Activated CD8-positive, alpha-beta T cell treated with anti-CD3 and anti-CD28 coated beads, Interleukin-2, amount 10 ng/mL, durations not matched to agents 7 days and 5 days (primary cell): Measurements from ENCODE around the gene SYVN1. TPM values are rescaled to one million over a fixed set of nuclear protein-coding genes. Genes with fewer than 3 reads are reported as not detected.

Experiments
- ATAC-seq: fragments of 150-1000 bp; cut with Tn5 transposase; one replicate; pipeline ENCODE4 v1.10.0; 2021; ENCODE audit warnings: moderate library complexity
- CTCF ChIA-PET: fragments of 350-600 bp; sonication (Branson Sonifier 250); formaldehyde crosslinking; loops from one replicate; lab custom pipeline; 2021; ENCODE audit warnings: antibody characterized with exemption; lab: Charles Lee
- POLR2A ChIA-PET: fragments of 350-600 bp; sonication (Branson Sonifier 250); formaldehyde crosslinking; loops from one replicate; lab custom pipeline; 2021; ENCODE audit warnings: antibody characterized with exemption; lab: Charles Lee
- DNase-seq: peaks from one replicate; pipeline ENCODE4 v3.0.0-alpha.2; 2020
- H3K27ac Mint-ChIP-seq: one replicate; pipeline ENCODE4 v1.8.0; 2021; ENCODE audit warnings: mild to moderate bottlenecking, mixed read lengths
- H3K27me3 Mint-ChIP-seq: one replicate; pipeline ENCODE4 v1.8.0; 2021; ENCODE audit warnings: low read depth, mixed read lengths
- H3K36me3 Mint-ChIP-seq: one replicate; pipeline ENCODE4 v1.8.0; 2021; ENCODE audit warnings: low read depth, mixed read lengths
- H3K4me1 Mint-ChIP-seq: one replicate; pipeline ENCODE4 v1.8.0; 2021; ENCODE audit warnings: low read depth, mixed read lengths
- H3K4me3 Mint-ChIP-seq: one replicate; pipeline ENCODE4 v1.8.0; 2021; ENCODE audit warnings: mild to moderate bottlenecking, mixed read lengths
- H3K9me3 Mint-ChIP-seq: one replicate; pipeline ENCODE4 v1.8.0; 2022; ENCODE audit warnings: mixed read lengths; ENCODE audit not compliant: insufficient read depth
- total RNA-seq, 2 experiments: library from RNA; stranded (reverse); gene quantifications; one replicate each; pipeline ENCODE4 v1.2.3, GENCODE V29; 2021

Gene SYVN1
- total RNA-seq, 2 experiments from 2014 or later = 28.7 to 33.0 TPM

- no peaks in the 10 kb centered on the region for H3K27me3 Mint-ChIP-seq
- CTCF ChIA-PET = interaction anchor here (0.7 to 5.2 kb wide), 25 partner anchors 7 to 669 kb away, joined by 3 to 117 read pairs (median 5); partner anchors contain the start of genes ARL2, ATG2A, CAPN1 and CDC42BPG
- POLR2A ChIA-PET = interaction anchor here (0.8 to 4.7 kb wide), 10 partner anchors 10 to 794 kb away, joined by 3 to 30 read pairs (median 5); partner anchors contain the start of genes ARL2, CAPN1, CDCA5 and FAU
- peak overlapping the region; percentile 85 for H3K27ac Mint-ChIP-seq
- peak overlapping the region; percentile 89 for H3K4me3 Mint-ChIP-seq
- no peak for ATAC-seq
- no peak for DNase-seq
- peaks cover 46% of the 10 kb centered on the region for H3K4me1 Mint-ChIP-seq
- H3K36me3 Mint-ChIP-seq = peaks cover 22% of the 10 kb centered on the region
- no peaks in the 10 kb centered on the region for H3K9me3 Mint-ChIP-seq
Measured at GRCh38 chr11:65111159-65111743, 23.1 kb downstream of the SYVN1 start.

DNA sequence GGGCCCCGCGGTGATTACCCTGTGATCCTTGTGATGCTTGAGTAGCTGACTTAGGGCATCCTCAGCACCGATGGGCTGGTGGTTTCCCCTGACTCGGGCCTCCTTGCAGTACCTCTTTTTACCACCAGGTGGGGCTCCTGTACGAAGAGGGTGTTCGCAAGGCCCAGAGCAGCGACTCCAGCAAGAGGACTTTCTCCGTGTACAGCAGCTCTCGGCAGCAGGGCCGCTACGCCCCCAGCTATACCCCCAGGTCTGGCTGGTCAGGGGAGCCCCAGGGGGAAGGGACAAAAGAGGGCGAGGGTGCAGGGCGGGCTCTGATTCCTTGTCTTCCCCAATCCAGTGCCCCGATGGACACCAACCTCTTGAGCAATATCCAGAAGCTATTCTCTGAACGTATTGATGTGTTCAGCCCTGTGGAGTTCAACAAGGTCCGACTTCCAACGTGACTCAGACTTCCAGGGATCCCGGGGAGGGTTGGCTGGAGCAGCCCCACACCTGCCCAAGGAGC is 23.9 kb downstream of the SYVN1 start:
- peak overlapping the region; percentile 46 for H3K27ac Mint-ChIP-seq
- DNase-seq (peak; percentile 97), ATAC-seq (peak; percentile 43)
- H3K36me3 Mint-ChIP-seq = peaks cover 26% of the 10 kb centered on the region
- no peak overlapping the region for H3K4me3 Mint-ChIP-seq
- POLR2A ChIA-PET = interaction anchor here (0.8 to 4.7 kb wide), 10 partner anchors 9 to 262 kb away, joined by 3 to 30 read pairs (median 4); partner anchors contain the start of genes ARL2, CDCA5, FAU and MRPL49
- CTCF ChIA-PET = interaction anchor here (0.7 to 5.2 kb wide), 26 partner anchors 8 to 400 kb away, joined by 3 to 117 read pairs (median 5); partner anchors contain the start of genes ARL2, ATG2A, CAPN1 and CDC42BPG
- peaks cover 40% of the 10 kb centered on the region for H3K4me1 Mint-ChIP-seq
- H3K27me3 Mint-ChIP-seq = no peaks in the 10 kb centered on the region
- H3K9me3 Mint-ChIP-seq = no peaks in the 10 kb centered on the region

DNA sequence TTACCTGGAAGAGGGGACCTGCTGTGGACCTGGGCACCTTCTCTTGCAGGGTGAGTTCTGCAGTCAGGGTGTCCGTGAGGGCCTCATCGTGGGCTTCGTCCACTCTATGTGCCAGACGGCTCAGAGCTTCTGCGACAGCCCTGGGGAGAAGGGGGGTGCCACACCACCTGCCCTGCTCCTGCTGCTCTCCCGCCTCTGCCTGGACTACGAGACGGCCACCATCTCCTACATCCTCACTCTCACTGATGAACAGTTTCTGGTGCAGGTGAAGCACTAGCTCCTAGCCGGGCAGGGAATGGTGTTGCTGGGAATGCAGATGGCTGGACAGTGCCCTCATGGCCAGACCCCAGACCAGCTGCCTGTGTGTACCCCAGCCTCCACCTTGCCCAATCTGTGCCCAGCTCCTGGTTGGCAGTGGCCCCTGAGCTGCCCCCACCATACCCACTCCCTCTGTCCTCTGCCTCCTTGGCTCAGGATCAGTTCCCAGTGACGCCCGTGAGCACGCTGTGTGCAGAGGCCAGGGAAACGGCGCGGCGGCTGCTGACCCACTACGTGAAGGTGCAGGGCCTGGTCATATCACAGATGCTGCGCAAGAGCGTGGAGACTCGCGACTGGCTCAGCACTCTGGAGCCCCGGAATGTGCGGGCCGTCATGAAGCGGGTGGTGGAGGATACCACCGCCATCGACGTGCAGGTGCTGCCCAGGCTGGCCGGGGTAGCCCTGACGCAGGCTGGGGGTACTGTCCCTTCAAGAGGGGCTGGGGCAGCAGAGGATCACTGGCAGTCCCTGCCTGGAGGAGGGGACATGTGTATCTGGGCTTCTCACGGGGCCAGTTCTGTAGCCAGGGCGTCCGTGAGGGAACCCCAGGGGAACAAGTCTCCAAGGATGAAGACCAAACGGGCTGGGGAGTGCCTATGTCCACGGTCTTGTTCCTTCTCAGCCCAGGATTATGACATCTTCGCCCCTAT is 24.8 kb downstream of the SYVN1 start:
- ATAC-seq (no peak), DNase-seq (no peak)
- Mint-ChIP-seq H3K4me3 (no peak overlapping the region), H3K27me3 (no peaks in the 10 kb centered on the region), H3K27ac (peak overlapping the region; percentile 46), H3K4me1 (peaks cover 46% of the 10 kb centered on the region), H3K9me3 (no peaks in the 10 kb centered on the region), H3K36me3 (peaks cover 27% of the 10 kb centered on the region)
- CTCF ChIA-PET = interaction anchor here (0.9 to 5.2 kb wide), 28 partner anchors 8 to 401 kb away, joined by 3 to 117 read pairs (median 5); partner anchors contain the start of genes ARL2, ATG2A, CAPN1 and CDCA5
- POLR2A ChIA-PET = interaction anchor here (0.6 to 4.7 kb wide), 11 partner anchors 8 to 376 kb away, joined by 3 to 30 read pairs (median 5); partner anchors contain the start of genes ARL2, CDCA5, FAU and MRPL49

DNA sequence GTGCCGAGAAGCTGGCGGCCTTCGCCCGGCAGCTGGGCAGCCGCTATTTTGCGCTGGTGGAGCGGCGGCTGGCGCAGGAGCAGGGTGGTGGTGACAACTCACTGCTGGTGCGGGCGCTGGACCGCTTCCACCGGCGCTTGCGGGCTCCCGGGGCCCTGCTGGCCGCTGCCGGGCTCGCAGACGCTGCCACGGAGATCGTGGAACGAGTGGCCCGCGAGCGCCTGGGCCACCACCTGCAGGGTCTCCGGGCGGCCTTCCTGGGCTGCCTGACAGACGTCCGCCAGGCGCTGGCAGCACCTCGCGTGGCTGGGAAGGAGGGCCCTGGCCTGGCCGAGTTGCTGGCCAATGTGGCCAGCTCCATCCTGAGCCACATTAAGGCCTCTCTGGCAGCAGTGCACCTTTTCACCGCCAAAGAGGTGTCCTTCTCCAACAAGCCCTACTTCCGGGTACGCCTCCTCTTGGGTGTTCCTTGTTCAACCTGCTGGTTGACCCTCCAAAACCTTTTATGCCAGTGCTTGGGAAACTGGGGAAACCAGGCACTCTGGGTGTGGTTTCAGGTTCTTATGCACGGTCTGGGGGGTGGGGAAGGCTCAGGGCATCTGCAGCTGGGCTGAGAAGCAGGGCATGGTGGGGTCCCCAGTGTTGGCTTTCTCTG is 25.7 kb downstream of the SYVN1 start:
- ATAC-seq = no peak
- DNase-seq = no peak
- Mint-ChIP-seq H3K27ac (no peak overlapping the region), H3K9me3 (no peaks in the 10 kb centered on the region), H3K4me1 (peaks cover 43% of the 10 kb centered on the region), H3K4me3 (no peak overlapping the region), H3K27me3 (no peaks in the 10 kb centered on the region), H3K36me3 (peaks cover 29% of the 10 kb centered on the region)
- ChIA-PET POLR2A (interaction anchor here (0.6 to 4.6 kb wide), 5 partner anchors 9 to 375 kb away, joined by 3 to 30 read pairs (median 4); partner anchors contain the start of genes FAU, MRPL49 and VPS51), CTCF (interaction anchor here (1.0 to 1.8 kb wide), 6 partner anchors 10 to 222 kb away, joined by 3 to 6 read pairs (median 3); partner anchors contain the start of genes FAU and MRPL49)

DNA sequence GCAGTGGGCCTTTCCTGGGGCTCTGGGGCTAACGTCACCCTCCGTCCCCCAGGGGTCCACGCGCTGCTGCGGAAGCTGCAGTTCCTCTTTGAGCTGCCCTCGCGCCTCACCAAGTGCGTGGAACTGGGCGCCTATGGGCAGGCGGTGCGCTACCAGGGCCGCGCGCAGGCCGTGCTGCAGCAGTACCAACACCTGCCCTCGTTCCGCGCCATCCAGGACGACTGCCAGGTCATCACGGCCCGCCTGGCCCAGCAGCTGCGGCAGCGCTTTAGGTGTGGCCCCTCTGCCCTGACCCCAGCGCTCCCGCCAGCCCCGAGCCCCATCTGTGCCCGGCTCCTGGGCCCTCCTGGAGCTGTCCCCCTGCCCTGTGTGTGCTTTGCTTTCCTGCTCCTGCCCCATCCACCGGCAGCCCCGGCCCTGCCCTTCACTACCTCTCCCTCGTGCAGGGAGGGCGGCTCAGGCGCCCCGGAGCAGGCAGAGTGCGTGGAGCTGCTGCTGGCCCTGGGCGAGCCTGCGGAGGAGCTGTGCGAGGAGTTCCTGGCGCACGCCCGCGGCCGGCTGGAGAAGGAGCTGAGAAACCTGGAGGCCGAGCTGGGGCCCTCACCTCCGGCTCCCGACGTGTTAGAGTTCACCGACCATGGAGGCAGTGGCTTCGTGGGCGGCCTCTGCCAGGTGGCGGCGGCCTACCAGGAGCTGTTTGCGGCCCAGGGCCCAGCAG is 26.4 kb downstream of the SYVN1 start:
- no peaks in the 10 kb centered on the region for H3K27me3 Mint-ChIP-seq
- POLR2A ChIA-PET = interaction anchor here (1.4 to 4.6 kb wide), 3 partner anchors 9 to 14 kb away, joined by 4 to 30 read pairs (median 7); partner anchors contain the start of genes FAU, MRPL49 and VPS51
- H3K9me3 Mint-ChIP-seq = no peaks in the 10 kb centered on the region
- DNase-seq (no peak), ATAC-seq (no peak)
- H3K36me3 Mint-ChIP-seq = peaks cover 31% of the 10 kb centered on the region
- CTCF ChIA-PET = interaction anchor here (1.1 to 1.8 kb wide), 5 partner anchors 9 to 222 kb away, joined by 3 to 6 read pairs (median 3); no protein-coding TSS in a partner anchor
- H3K4me1 Mint-ChIP-seq = peaks cover 39% of the 10 kb centered on the region
- H3K4me3 Mint-ChIP-seq = no peak overlapping the region
- no peak overlapping the region for H3K27ac Mint-ChIP-seq

DNA sequence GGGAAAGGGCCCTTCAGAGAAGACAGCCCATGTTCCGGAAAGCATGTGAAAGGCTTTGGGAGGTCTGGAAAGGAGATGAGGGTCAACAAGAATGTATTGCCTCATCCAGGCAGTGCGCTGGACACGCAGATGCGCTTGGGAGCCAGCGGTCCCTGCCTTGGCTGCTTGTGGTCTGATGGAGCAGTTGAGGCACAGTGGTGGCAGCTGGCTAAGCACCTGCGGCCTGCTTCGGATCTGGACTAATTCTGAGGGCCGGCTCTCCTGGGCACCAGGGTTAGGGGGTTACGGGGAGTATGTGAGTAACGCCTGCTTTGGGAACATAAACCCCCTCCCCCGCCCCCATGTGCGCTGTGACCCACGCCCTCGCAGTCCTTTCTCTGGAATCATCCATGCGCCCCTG is 27.2 kb downstream of the SYVN1 start:
- Mint-ChIP-seq H3K36me3 (peaks cover 31% of the 10 kb centered on the region), H3K4me3 (no peak overlapping the region), H3K27me3 (no peaks in the 10 kb centered on the region), H3K4me1 (peaks cover 38% of the 10 kb centered on the region), H3K9me3 (no peaks in the 10 kb centered on the region), H3K27ac (no peak overlapping the region)
- ChIA-PET CTCF (interaction anchor here (1.4 kb wide), 1 partner anchor 223 kb away, joined by 3 read pairs; no protein-coding TSS in a partner anchor), POLR2A (interaction anchor here (4.6 kb wide), 1 partner anchor 11 kb away, joined by 30 read pairs; the partner anchor contains the start of gene VPS51)
- ATAC-seq = no peak
- no peak for DNase-seq

- ATAC-seq (no peak), DNase-seq (no peak)
- Mint-ChIP-seq H3K27ac (peak overlapping the region; percentile 2), H3K27me3 (no peaks in the 10 kb centered on the region), H3K36me3 (peaks cover 25% of the 10 kb centered on the region), H3K9me3 (no peaks in the 10 kb centered on the region), H3K4me3 (no peak overlapping the region), H3K4me1 (peaks cover 17% of the 10 kb centered on the region)
- POLR2A ChIA-PET = no interaction called here
- CTCF ChIA-PET = interaction anchor here (1.2 to 1.8 kb wide), 2 partner anchors 8 to 13 kb away, joined by 3 to 7 read pairs; partner anchors contain the start of gene ZNHIT2
Measured at GRCh38 chr11:65104628-65105027, 29.7 kb downstream of the SYVN1 start.

- H3K27ac Mint-ChIP-seq = peak overlapping the region; percentile 2
- CTCF ChIA-PET = interaction anchor here (1.8 to 2.9 kb wide), 2 partner anchors 9 to 14 kb away, joined by 7 to 15 read pairs; partner anchors contain the start of gene ZNHIT2
- H3K27me3 Mint-ChIP-seq = no peaks in the 10 kb centered on the region
- H3K36me3 Mint-ChIP-seq = peaks cover 30% of the 10 kb centered on the region
- no peak overlapping the region for H3K4me3 Mint-ChIP-seq
- no peak for DNase-seq
- no peak for ATAC-seq
- H3K9me3 Mint-ChIP-seq = no peaks in the 10 kb centered on the region
- POLR2A ChIA-PET = interaction anchor here (0.6 to 2.6 kb wide), 4 partner anchors 14 to 227 kb away, joined by 3 to 8 read pairs (median 6); partner anchors contain the start of genes CDCA5, FAU, MRPL49 and ZFPL1
- H3K4me1 Mint-ChIP-seq = peaks cover 19% of the 10 kb centered on the region
Measured at GRCh38 chr11:65103476-65103875, 30.8 kb downstream of the SYVN1 start.

GRCh38 chr11:65102142-65103095 is 31.9 kb downstream of the SYVN1 start:
- POLR2A ChIA-PET = interaction anchor here (1.0 to 2.6 kb wide), 4 partner anchors 8 to 32 kb away, joined by 3 to 8 read pairs (median 6); partner anchors contain the start of genes FAU, MRPL49, SYVN1 and ZNHIT2
- Mint-ChIP-seq H3K9me3 (no peaks in the 10 kb centered on the region), H3K4me3 (no peak overlapping the region), H3K27me3 (no peaks in the 10 kb centered on the region), H3K36me3 (peaks cover 34% of the 10 kb centered on the region), H3K27ac (no peak overlapping the region), H3K4me1 (peaks cover 23% of the 10 kb centered on the region)
- no peak for ATAC-seq
- no peak for DNase-seq
- CTCF ChIA-PET = interaction anchor here (2.0 to 2.9 kb wide), 2 partner anchors 8 to 10 kb away, joined by 9 to 15 read pairs; no protein-coding TSS in a partner anchor
